Measurements from ENCODE around the gene RCOR1. TPM values are rescaled to one million over a fixed set of nuclear protein-coding genes. Genes with fewer than 3 reads are reported as not detected.

Gene RCOR1
- total RNA-seq, 4 donors from 2014 or later: 15.7 to 31.0 (median 25.8) TPM

DNA sequence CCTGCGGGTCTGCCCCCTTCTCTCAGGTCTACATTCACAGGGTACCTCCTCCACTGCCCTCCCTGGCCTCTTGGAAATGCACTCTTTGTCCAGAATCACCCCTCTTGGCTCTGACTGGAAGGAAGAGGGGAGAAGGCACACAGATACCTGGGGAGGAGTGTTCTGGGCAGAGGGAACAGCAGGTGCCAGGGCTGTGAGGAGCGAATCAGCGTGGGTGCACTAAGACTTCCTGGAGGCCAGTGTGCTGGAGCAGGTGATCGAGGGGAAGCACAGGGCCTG lies 176.5 kb downstream of the RCOR1 start:
- intact Hi-C loops (cut with DNase I; ENCODE audit: low total_unique reads) (no loop called here), in situ Hi-C loops (cut with MboI; ENCODE audit: low pct_ligation_motif_present in 1 of 4, low pct_unique_long_range_greater_than_20kb in 1 of 4, low sequenced_read_pairs in 3 of 4) (loop anchor here in 2 of 4 donors (25.0 kb wide), 1 partner anchor 143 kb away; the partner anchor contains the start of gene AMN (in 2 of the 2))
- H3K4me1 ChIP-seq: no peaks in the 10 kb centered on the region
- TF ChIP-seq POLR2AphosphoS5 (IDR thresholded peaks at IDR 0.05) (no peak), EP300 (IDR thresholded peaks at IDR 0.05; ENCODE audit: low read depth) (no peak), POLR2A (IDR thresholded peaks at IDR 0.05) (no peak)
- TF ChIP-seq, protein P1, sequence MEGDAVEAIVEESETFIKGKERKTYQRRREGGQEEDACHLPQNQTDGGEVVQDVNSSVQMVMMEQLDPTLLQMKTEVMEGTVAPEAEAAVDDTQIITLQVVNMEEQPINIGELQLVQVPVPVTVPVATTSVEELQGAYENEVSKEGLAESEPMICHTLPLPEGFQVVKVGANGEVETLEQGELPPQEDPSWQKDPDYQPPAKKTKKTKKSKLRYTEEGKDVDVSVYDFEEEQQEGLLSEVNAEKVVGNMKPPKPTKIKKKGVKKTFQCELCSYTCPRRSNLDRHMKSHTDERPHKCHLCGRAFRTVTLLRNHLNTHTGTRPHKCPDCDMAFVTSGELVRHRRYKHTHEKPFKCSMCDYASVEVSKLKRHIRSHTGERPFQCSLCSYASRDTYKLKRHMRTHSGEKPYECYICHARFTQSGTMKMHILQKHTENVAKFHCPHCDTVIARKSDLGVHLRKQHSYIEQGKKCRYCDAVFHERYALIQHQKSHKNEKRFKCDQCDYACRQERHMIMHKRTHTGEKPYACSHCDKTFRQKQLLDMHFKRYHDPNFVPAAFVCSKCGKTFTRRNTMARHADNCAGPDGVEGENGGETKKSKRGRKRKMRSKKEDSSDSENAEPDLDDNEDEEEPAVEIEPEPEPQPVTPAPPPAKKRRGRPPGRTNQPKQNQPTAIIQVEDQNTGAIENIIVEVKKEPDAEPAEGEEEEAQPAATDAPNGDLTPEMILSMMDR (IDR thresholded peaks at IDR 0.05): no peak
- H3K4me3 ChIP-seq: no peak overlapping the region
- WGBS, 2 donors (ENCODE audit: low coverage in 1 of 2): 70 to 91% methylated on average over 2 to 4 of the region's 4 CpGs
- DNase-seq: no peak
- H3K9me3 ChIP-seq: no peaks in the 10 kb centered on the region
- H3K27me3 ChIP-seq: no peaks in the 10 kb centered on the region
- H3K36me3 ChIP-seq: no peaks in the 10 kb centered on the region
- no peak overlapping the region for H3K27ac ChIP-seq

DNA sequence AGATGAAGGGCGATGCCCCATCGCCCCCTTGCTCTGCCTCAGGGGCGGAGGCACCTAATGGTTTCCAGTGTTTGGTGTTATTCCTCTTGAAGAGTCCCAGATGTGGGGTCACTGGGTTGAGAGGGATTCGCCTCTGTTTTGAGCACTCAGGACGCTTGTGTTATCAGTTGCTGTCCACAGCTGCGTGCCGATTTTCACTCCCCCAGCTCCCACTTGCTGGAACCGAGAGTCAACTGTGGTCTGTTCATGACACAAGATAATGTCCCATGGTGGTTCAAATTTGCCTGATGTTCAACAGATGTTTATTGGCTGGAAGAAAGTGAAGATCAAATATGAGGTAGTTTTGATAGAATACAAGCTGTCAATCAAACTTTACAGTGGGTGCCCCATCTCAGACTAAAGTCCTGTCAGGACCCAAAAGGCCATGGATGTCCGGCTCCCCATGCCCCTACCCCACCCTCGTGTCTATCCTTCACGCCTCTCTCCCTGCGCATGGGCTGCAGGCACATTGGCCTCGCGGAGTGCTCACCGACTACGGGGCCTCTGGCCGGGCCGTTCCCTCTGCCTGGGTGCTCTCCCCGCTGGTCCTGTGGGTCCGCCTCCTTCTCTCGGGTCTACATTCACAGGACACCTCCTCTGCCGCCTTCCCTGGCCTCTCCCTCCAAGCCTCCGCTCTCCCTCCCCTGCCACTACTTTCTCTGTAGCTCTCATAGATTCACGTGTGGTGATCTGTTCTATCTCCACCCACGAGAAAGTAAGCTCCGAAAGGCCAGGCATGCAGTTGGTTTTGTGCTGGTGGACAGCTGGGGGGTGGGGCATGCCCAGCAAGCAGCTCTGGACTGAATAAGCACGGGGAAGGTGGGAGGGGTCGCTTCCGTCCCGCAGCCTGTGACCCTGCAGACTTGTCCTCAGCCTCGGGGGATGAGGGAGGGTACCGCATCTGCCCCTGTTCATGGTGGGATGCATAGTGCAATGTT lies 178.0 kb downstream of the RCOR1 start:
- 0 to 78% methylated on average over 1 to 32 of the region's 32 CpGs for WGBS, 2 donors (ENCODE audit: low coverage in 1 of 2)
- intact Hi-C loops (cut with DNase I; ENCODE audit: low total_unique reads) (loop anchor here (10.0 kb wide), 1 partner anchor 144 kb away; no protein-coding TSS in a partner anchor), in situ Hi-C loops (cut with MboI; ENCODE audit: low pct_ligation_motif_present in 1 of 4, low pct_unique_long_range_greater_than_20kb in 1 of 4, low sequenced_read_pairs in 3 of 4) (loop anchor here in 2 of 4 donors (25.0 kb wide), 1 partner anchor 142 kb away; the partner anchor contains the start of gene AMN (in 2 of the 2))
- Histone ChIP-seq H3K27ac (no peak overlapping the region), H3K27me3 (no peaks in the 10 kb centered on the region), H3K4me3 (no peak overlapping the region), H3K9me3 (no peaks in the 10 kb centered on the region), H3K36me3 (no peaks in the 10 kb centered on the region), H3K4me1 (peaks cover 0 to 9% (median 0%) of the 10 kb centered on the region in 4 donors)
- no peak for DNase-seq
- TF ChIP-seq POLR2AphosphoS5 (IDR thresholded peaks at IDR 0.05) (no peak), EP300 (IDR thresholded peaks at IDR 0.05; ENCODE audit: low read depth) (no peak), POLR2A (IDR thresholded peaks at IDR 0.05) (no peak)
- TF ChIP-seq, protein P1 (IDR thresholded peaks at IDR 0.05): no peak

DNA sequence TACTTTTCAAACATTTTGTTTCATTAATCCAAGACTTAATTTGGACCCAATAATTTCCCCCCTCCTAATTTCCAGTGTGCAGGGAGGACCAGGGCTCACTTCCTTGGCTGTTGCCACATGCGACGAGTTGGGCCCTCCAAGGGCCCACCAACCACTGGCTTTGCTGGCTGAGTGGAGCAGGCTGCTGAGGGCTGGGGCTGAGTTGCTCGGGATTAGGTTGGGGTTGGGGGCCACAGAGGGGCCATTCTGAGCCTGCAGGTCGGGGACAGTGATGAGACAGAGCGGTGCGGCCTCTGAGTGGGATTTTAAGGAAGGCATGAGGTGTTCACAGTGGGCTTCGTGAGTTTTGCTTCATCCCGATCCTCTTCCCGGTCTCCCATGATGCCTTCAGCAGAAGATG lies 178.7 kb downstream of the RCOR1 start:
- intact Hi-C loops (cut with DNase I; ENCODE audit: low total_unique reads) (loop anchor here (10.0 kb wide), 1 partner anchor 144 kb away; no protein-coding TSS in a partner anchor), in situ Hi-C loops (cut with MboI; ENCODE audit: low pct_ligation_motif_present in 1 of 4, low pct_unique_long_range_greater_than_20kb in 1 of 4, low sequenced_read_pairs in 3 of 4) (loop anchor here in 2 of 4 donors (25.0 kb wide), 1 partner anchor 141 kb away; the partner anchor contains the start of gene AMN (in 2 of the 2))
- no peaks in the 10 kb centered on the region for H3K36me3 ChIP-seq
- no peak overlapping the region for H3K4me3 ChIP-seq
- WGBS, 2 donors (ENCODE audit: low coverage in 1 of 2): 85 to 89% methylated on average over 7 to 9 of the region's 9 CpGs
- no peaks in the 10 kb centered on the region for H3K27me3 ChIP-seq
- no peak overlapping the region for H3K27ac ChIP-seq
- TF ChIP-seq EP300 (IDR thresholded peaks at IDR 0.05; ENCODE audit: low read depth) (no peak), POLR2A (IDR thresholded peaks at IDR 0.05) (no peak), POLR2AphosphoS5 (IDR thresholded peaks at IDR 0.05) (no peak)
- TF ChIP-seq, protein P1 (IDR thresholded peaks at IDR 0.05): no peak
- no peaks in the 10 kb centered on the region for H3K9me3 ChIP-seq
- DNase-seq: no peak
- peaks cover 0 to 9% (median 0%) of the 10 kb centered on the region in 4 donors for H3K4me1 ChIP-seq

Measured in transverse colon (tissue), 4 donors.